ENCODE results near the gene NCLN.
"Not testable (repeated sequence)": the region's sequence is repeated elsewhere in the genome, so short reads cannot be mapped to it uniquely, and the experiment has no call there.

NCLN gene

GRCh38 chr19:3184847-3185460, 776 bp upstream of the NCLN start:
- no peak for DNase-seq

- DNase-seq: no peak
Observed at GRCh38 chr19:3186160-3186688, 494 bp downstream of the NCLN start.

- DNase-seq: no peak
Observed at GRCh38 chr19:3186891-3187661, 1.3 kb downstream of the NCLN start.

DNA sequence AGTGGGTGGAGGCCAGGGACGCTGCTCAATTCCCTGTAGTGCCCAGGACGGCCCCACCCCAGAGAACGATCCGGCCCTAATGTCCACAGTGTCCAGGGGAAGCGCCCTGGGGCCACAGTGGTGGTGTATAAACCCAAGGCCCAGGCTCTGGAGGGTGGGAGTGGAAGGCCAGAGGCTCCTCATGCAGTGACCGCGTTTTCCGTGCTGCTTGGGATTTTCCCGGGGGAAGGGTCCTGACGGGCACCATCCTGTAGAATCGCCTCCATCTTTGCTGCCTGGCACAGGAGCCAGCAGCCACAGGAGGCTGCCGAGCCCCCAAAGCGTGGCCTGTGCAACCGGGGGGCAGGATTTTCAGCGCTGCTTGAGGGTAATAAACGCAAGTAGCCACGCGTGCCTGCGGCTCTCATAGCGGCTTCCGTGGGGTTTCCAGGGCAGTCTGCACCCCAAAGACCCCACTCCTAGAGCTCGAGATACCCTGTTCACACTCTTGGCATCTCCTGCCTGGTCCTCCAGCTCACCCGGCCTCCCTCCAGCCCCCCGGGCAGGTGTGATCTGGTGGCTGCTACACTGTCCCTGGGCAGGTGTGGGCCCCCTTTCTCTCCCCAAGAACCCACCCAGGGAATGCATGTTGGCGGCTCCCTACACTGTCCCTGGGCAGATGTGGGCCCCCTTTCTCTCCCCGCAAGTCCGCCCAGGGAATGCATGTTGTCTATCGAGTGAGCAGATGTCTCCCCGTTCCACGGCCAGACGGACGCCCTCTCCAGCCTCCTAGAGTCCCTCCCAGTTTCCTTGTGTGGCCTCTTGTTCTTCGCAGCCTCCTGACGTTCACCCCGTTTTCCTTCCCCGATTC, 2.2 kb downstream of the NCLN start:
- DNase-seq: no peak

GRCh38 chr19:3188627-3189596, 3.2 kb downstream of the NCLN start:
- no peak for DNase-seq

GRCh38 chr19:3189702-3190469, 4.2 kb downstream of the NCLN start:
- DNase-seq: no peak

DNA sequence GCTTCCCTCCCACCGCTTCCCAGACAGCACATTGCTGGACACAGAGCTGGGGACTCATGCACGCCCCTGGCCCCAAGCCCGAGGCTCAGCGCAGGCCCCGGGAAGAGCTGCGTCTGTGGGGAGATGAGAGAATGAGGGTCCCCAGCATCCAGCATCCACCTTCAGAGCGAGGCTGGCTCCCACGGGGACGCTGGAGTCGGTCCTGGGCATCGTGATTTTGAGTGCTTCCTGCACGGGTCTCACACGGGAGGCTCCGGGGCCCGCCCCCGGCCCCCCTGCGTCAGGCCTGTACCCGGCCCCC, 4.7 kb downstream of the NCLN start:
- DNase-seq: no peak

DNA sequence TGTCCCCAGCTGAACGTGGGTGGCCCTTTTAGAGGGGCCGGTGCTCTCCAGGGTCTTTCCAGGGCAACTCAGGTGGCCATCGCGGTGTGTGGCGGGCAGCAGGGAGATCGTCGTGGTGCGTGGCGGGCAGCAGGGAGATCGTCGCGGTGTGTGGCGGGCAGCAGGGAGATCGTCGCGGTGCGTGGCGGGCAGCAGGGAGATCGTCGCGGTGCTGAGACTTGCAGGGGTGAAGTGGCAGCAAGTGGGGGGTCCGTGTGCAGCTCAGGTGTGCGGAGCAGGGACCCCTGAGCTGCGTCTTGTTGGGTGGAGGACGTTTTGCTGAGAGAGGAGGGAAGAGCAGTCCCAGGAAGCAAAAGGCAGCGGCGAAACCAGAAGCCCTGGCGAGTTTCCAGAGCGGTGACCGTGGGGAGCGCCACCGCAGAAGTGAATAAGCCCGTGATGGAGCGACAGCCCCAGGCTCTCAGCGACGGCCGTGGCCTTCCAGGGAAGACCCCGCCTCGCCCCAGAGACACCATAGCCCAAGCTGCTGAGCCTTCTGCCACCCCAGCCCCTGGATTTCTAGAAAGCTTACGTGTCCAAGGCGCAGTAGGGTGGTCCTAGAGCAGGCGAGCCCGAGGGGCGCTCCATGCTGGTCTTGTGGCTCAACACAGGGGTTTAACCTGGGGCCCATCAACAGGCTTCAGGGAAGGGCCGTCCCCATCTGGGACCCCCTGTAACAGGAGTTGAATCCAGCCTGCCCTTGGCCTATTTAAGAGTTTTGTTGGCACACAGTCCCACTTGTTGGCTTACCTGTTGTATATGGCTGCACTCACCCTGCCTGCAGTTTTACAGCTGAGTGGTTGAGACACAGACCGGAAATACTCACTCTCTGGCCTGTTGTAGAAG, 5.4 kb downstream of the NCLN start:
- no peak for DNase-seq

- not testable (repeated sequence) for DNase-seq
Observed at GRCh38 chr19:3191806-3192104, 6.0 kb downstream of the NCLN start.

DNA sequence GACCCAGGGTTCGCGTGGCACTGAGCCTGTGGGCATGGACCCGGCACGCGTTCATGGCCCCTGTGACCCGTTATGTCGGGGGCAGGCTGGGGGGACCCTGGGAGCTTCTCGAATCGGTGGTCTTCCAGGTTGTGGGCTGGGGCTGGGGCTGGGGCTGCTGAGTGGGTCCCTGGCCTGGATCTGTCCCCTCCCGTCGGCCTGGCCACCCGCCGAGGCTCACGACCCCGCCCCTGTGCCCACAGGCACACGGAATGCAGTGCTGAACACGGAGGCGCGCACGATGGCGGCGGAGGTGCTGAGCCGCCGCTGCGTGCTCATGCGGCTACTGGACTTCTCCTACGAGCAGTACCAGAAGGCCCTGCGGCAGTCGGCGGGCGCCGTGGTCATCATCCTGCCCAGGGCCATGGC, 6.5 kb downstream of the NCLN start:
- no peak for DNase-seq

GRCh38 chr19:3192684-3193083, 7.0 kb downstream of the NCLN start:
- DNase-seq: no peak

- no peak for DNase-seq
Observed at GRCh38 chr19:3193256-3194105, 7.8 kb downstream of the NCLN start.

GRCh38 chr19:3194106-3195087, 8.7 kb downstream of the NCLN start:
- no peak for DNase-seq

- DNase-seq: no peak
Observed at GRCh38 chr19:3196064-3196932, 10.6 kb downstream of the NCLN start.

DNA sequence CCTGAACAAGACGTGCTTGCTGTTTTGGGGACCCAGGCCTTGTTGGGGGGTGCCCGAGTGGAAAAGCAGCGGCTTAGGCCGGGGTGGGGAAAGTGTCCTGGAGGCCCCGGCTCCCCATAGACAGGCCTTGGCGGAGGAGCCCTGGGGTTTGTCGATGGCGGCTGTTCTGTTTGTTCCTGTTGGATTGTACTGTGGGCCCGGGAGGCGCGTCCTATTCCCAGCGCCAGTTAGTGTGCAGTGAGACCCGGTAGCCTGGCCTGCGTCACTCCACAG, 11.1 kb downstream of the NCLN start:
- no peak for DNase-seq

GRCh38 chr19:3198901-3199700, 13.4 kb downstream of the NCLN start:
- no peak for DNase-seq

Data from activated effector memory CD4-positive, alpha-beta T cell treated with Interleukin-2 at 50 U/mL for 16 hours (primary cell).